OCI-LY3 (cell line): Measurements from ENCODE around the gene HK2.

ENCODE experiments used
- H2AFZ ChIP-seq: fragments of 200-600, 300-600 bp; shearing (Covaris generic); 2 replicates; pipeline ENCODE4 v1.6.0; 2014; ENCODE audit warnings: antibody characterized with exemption, low read depth, low read length
- H3K27ac ChIP-seq: fragments of 200-600, 300-600 bp; sonication (generic); 2 replicates; pipeline ENCODE4 v1.5.1; 2014; ENCODE audit warnings: mild to moderate bottlenecking, low read length, moderate library complexity, mixed read lengths
- H3K27me3 ChIP-seq: fragments of 200-600, 300-600 bp; sonication (generic); 2 replicates; pipeline ENCODE4 v1.6.1; 2014; ENCODE audit warnings: low read depth, low read length, mixed read lengths
- H3K36me3 ChIP-seq: fragments of 200-600, 300-600 bp; sonication (generic); replicated peaks from 2 replicates; pipeline ENCODE3; 2014; ENCODE audit warnings: low read depth, low read length, mixed read lengths
- H3K4me1 ChIP-seq: fragments of 300-600, 200-600 bp; sonication (generic); 2 replicates; pipeline ENCODE4 v1.6.1; 2014; ENCODE audit warnings: low read length, mixed read lengths
- H3K4me2 ChIP-seq: fragments of 200-600, 300-600 bp; sonication (generic); 2 replicates; pipeline ENCODE4 v1.6.1; 2014; ENCODE audit warnings: low read length, mixed read lengths
- H3K4me3 ChIP-seq: fragments of 300-600, 200-600 bp; sonication (generic); 2 replicates; pipeline ENCODE4 v1.5.1; 2014; ENCODE audit warnings: antibody characterized with exemption, mild to moderate bottlenecking, low read length, moderate library complexity
- H3K79me2 ChIP-seq: fragments of 300-600, 200-600 bp; shearing (Covaris generic); 2 replicates; pipeline ENCODE4 v1.6.1; 2014; ENCODE audit warnings: mild to moderate bottlenecking, low read length, mixed read lengths
- H3K9ac ChIP-seq: fragments of 300-600, 200-600 bp; shearing (Covaris generic); 2 replicates; pipeline ENCODE4 v1.6.0; 2014; ENCODE audit warnings: mild to moderate bottlenecking, low read length, moderate library complexity
- H3K9me3 ChIP-seq: fragments of 200-600, 300-600 bp; shearing (Covaris generic); 2 replicates; pipeline ENCODE4 v1.6.1; 2014; ENCODE audit warnings: low read length, mixed read lengths; ENCODE audit not compliant: insufficient read depth
- H4K20me1 ChIP-seq: fragments of 200-600, 300-600 bp; sonication (generic); 2 replicates; pipeline ENCODE4 v1.6.1; 2016; ENCODE audit warnings: low read length, mixed read lengths; ENCODE audit not compliant: insufficient read depth
- EZH2phosphoT487 ChIP-seq: fragments of 200-600 bp; shearing (Covaris generic); IDR thresholded peaks from 2 replicates; pipeline ENCODE4 v1.6.1; 2018; ENCODE audit warnings: antibody characterized with exemption, mixed run types, low read depth
- TF ChIP-seq, protein P1 (sequence below): fragments of 200-600, 300-600 bp; sonication (generic); IDR thresholded peaks from 2 replicates; pipeline ENCODE4 v1.5.1; 2014; ENCODE audit warnings: antibody characterized with exemption, low read length, low read depth

Gene HK2

DNA sequence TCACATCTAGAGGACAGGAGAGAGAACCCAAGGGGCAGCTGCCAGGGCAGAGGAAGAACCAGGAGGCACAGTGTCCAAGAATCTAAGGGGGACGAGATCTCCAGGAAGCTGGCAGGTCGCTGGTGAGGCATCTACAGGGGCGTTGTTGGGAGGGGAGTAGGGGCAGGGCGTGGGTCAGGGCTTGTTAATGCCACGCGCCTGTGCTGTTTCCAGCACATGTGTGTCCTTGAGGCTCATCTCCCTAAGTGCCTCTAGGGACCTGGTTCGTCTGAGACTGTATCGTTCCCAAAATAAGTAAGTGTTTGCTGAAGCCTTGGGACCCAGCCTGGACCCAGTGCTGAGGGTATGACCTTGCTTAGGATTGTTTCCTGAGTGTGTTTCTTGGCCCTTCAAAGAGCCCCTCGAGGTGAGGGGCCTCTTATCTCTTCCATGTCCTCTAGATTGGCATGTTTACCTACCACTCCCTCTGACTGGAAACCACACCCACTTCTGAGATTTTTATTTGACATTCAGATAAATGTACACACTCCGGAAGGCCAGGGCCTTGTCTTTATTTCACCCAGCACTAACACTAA lies 22.2 kb downstream of the HK2 start:
- Histone ChIP-seq H3K79me2 (peaks cover 72% of the 10 kb centered on the region), H3K36me3 (peaks cover 50% of the 10 kb centered on the region), H3K27ac (no peak overlapping the region), H3K9ac (no peak overlapping the region), H3K4me3 (no peak overlapping the region), H3K4me2 (no peak overlapping the region), H3K9me3 (no peaks in the 10 kb centered on the region), H3K4me1 (no peaks in the 10 kb centered on the region), H2AFZ (no peak overlapping the region), H3K27me3 (no peaks in the 10 kb centered on the region), H4K20me1 (peaks cover 89% of the 10 kb centered on the region)
- TF ChIP-seq, protein P1, sequence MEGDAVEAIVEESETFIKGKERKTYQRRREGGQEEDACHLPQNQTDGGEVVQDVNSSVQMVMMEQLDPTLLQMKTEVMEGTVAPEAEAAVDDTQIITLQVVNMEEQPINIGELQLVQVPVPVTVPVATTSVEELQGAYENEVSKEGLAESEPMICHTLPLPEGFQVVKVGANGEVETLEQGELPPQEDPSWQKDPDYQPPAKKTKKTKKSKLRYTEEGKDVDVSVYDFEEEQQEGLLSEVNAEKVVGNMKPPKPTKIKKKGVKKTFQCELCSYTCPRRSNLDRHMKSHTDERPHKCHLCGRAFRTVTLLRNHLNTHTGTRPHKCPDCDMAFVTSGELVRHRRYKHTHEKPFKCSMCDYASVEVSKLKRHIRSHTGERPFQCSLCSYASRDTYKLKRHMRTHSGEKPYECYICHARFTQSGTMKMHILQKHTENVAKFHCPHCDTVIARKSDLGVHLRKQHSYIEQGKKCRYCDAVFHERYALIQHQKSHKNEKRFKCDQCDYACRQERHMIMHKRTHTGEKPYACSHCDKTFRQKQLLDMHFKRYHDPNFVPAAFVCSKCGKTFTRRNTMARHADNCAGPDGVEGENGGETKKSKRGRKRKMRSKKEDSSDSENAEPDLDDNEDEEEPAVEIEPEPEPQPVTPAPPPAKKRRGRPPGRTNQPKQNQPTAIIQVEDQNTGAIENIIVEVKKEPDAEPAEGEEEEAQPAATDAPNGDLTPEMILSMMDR = no peak
- TF ChIP-seq EZH2phosphoT487 = no peak

DNA sequence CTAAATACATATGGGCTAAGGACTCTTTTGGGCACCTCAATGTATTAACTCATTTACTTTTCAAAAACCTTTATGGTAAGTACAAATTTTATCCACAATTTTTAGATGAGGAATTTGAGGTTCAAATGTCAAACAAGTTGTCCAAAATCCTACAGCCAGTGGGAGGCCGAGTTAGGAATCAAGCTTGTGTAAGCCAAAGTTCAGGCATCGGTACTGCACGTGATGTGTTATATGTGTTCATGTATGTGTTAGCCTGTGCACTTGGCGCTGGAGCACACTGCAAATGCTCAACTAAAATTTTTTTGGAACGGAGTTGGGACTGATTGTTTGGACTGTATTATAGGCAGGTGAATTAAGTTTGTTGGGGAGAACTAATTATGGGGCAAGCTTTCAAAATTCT lies 22.7 kb downstream of the HK2 start:
- Histone ChIP-seq H2AFZ (no peak overlapping the region), H3K27ac (no peak overlapping the region), H3K36me3 (peaks cover 47% of the 10 kb centered on the region), H3K9me3 (no peaks in the 10 kb centered on the region), H3K4me1 (no peaks in the 10 kb centered on the region), H3K9ac (no peak overlapping the region), H4K20me1 (peaks cover 88% of the 10 kb centered on the region), H3K79me2 (peaks cover 72% of the 10 kb centered on the region), H3K4me3 (no peak overlapping the region), H3K4me2 (no peak overlapping the region), H3K27me3 (no peaks in the 10 kb centered on the region)
- TF ChIP-seq, protein P1 = no peak
- no peak for TF ChIP-seq EZH2phosphoT487

DNA sequence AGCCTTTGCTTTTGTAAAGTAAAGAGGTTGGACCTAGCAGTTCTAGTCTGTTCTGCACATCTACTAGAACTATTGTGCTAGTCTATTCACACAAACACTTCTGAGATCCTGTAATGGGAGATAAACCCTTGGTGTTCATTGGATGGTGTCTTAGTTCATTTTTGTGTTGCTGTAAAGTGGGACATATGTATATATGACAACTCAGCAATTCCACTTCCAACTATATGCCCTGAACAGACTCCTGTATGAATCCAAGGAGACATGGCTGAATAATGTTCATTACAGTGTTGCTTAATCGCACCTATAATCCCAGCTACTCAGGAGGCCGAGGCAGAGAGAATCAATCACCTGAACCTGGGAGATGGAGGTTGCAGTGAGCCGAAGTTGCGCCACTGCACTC lies 23.3 kb downstream of the HK2 start:
- Histone ChIP-seq H3K27ac (no peak overlapping the region), H4K20me1 (peaks cover 88% of the 10 kb centered on the region), H3K79me2 (peaks cover 72% of the 10 kb centered on the region), H3K4me2 (no peak overlapping the region), H3K4me1 (no peaks in the 10 kb centered on the region), H3K4me3 (no peak overlapping the region), H3K27me3 (no peaks in the 10 kb centered on the region), H3K36me3 (peaks cover 53% of the 10 kb centered on the region), H3K9ac (no peak overlapping the region), H2AFZ (no peak overlapping the region), H3K9me3 (no peaks in the 10 kb centered on the region)
- no peak for TF ChIP-seq EZH2phosphoT487
- TF ChIP-seq, protein P1 = no peak

DNA sequence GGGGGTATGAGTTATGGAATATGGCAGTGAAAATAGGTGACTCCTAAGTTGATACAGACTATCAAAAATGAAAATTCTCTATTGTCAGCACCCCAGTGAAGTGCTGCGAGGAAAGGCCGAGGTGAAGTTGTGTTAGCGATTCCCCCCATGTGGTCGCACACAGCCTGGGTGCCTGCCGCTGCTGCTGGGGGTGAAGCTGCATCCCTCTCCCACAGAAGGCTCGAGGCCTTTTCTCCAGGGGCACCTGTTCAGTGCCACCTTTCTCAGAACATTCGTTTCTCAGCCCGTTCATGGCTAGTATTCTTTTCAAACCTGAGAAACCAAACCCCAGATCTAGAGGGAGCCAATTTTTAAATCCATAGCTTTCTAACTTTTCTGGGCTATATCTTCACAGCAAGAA lies 23.8 kb downstream of the HK2 start:
- TF ChIP-seq EZH2phosphoT487 = no peak
- TF ChIP-seq, protein P1 = no peak
- Histone ChIP-seq H3K27me3 (no peaks in the 10 kb centered on the region), H3K4me3 (no peak overlapping the region), H3K9ac (no peak overlapping the region), H3K4me2 (no peak overlapping the region), H3K36me3 (peaks cover 54% of the 10 kb centered on the region), H4K20me1 (peaks cover 88% of the 10 kb centered on the region), H3K79me2 (peaks cover 72% of the 10 kb centered on the region), H2AFZ (no peak overlapping the region), H3K27ac (no peak overlapping the region), H3K4me1 (no peaks in the 10 kb centered on the region), H3K9me3 (no peaks in the 10 kb centered on the region)
